Endothelial cell of umbilical vein (primary cell): ENCODE measurements around the gene SP100. TPM values are rescaled to one million over a fixed set of nuclear protein-coding genes. Genes with fewer than 3 reads are reported as not detected.

Source experiments
- BruUV-seq: library from RNA; stranded (reverse); fragments of 400-500 nt; replicated peaks from 2 replicates; lab custom pipeline; 2021; lab: Mats Ljungman, UMichigan
- CTCF ChIA-PET: fragments of 300-600, 350-600 bp; sonication (Branson Sonifier 250); formaldehyde crosslinking; loops from one replicate; lab custom pipeline; 2021; ENCODE audit warnings: antibody characterized with exemption, inconsistent platforms; lab: Charles Lee
- POLR2A ChIA-PET: fragments of 300-600, 350-600 bp; sonication (Branson Sonifier 250); formaldehyde crosslinking; loops from one replicate; lab custom pipeline; 2021; ENCODE audit warnings: antibody characterized with exemption, inconsistent platforms; lab: Charles Lee
- DNase-seq: peaks from one replicate; pipeline ENCODE4 v3.0.0-alpha.2; 2011; ENCODE audit warnings: low read depth, low spot score
- FAIRE-seq: peaks from 2 replicates; lab custom pipeline; 2011; peaks lifted over from hg19 to GRCh38; lab: Jason Lieb, UNC
- H2AFZ ChIP-seq: 2 replicates; pipeline ENCODE4 v1.6.0; 2012; ENCODE audit warnings: low read depth, low read length, control low read depth, inconsistent platforms
- H3K27ac ChIP-seq: 2 replicates; pipeline ENCODE4 v1.5.1; 2011; ENCODE audit warnings: low read depth, mild to moderate bottlenecking, control low read depth, low read length, moderate library complexity; ENCODE audit not compliant: insufficient read depth
- H3K27me3 ChIP-seq, 2 experiments: 2 replicates each; pipeline versions ENCODE4 v1.6.0 to v1.6.1; 2011; ENCODE audit warnings: low read length in 2 of 2, mixed read lengths in 1 of 2; ENCODE audit not compliant: control insufficient read depth in 2 of 2, insufficient read depth in 2 of 2
- H3K36me3 ChIP-seq, 2 experiments: 2 replicates in 1 of 2; 3 replicates in 1 of 2; pipeline ENCODE4 v1.5.1; 2011; ENCODE audit warnings: low read length in 2 of 2, mild to moderate bottlenecking in 1 of 2, moderate library complexity in 1 of 2; ENCODE audit not compliant: control insufficient read depth in 2 of 2, insufficient read depth in 2 of 2; ENCODE audit errors: extremely low read depth in 1 of 2
- H3K4me1 ChIP-seq: 3 replicates; pipeline ENCODE4 v1.5.1; 2011; ENCODE audit warnings: mild to moderate bottlenecking, low read length; ENCODE audit not compliant: control insufficient read depth, insufficient read depth; ENCODE audit errors: extremely low read depth
- H3K4me2 ChIP-seq: 2 replicates; pipeline ENCODE4 v1.6.1; 2011; ENCODE audit warnings: low read length, control low read depth, mixed read lengths; ENCODE audit not compliant: insufficient read depth
- H3K4me3 ChIP-seq, 3 experiments: fragments of 200-600 bp in 1 of 3; sonication (generic), shearing (Covaris generic) in 1 of 3; replicated peaks in 1 of 3; 2 replicates each; pipeline ENCODE4 v1.5.1; 2011 to 2016; ENCODE audit warnings: control low read depth in 3 of 3, low read length in 3 of 3, mild to moderate bottlenecking in 2 of 3, inconsistent platforms in 1 of 3, low read depth in 1 of 3, moderate library complexity in 1 of 3; ENCODE audit not compliant: insufficient read depth in 1 of 3
- H3K79me2 ChIP-seq: 2 replicates; pipeline ENCODE4 v1.6.0; 2012; ENCODE audit warnings: low read length, inconsistent platforms; ENCODE audit not compliant: control insufficient read depth, insufficient read depth
- H3K9ac ChIP-seq: replicated peaks from 2 replicates; pipeline ENCODE3; 2011; ENCODE audit warnings: low read length, control low read depth; ENCODE audit not compliant: insufficient read depth; ENCODE audit errors: extremely low read depth
- H3K9me1 ChIP-seq: replicated peaks from 3 replicates; pipeline ENCODE4 v1.6.0; 2011; ENCODE audit warnings: mild to moderate bottlenecking, low read length; ENCODE audit not compliant: control insufficient read depth, insufficient read depth; ENCODE audit errors: extremely low read depth
- H3K9me3 ChIP-seq: replicated peaks from 2 replicates; pipeline ENCODE4 v1.5.1; 2012; ENCODE audit warnings: low read length, inconsistent platforms; ENCODE audit not compliant: control insufficient read depth, insufficient read depth
- H4K20me1 ChIP-seq: replicated peaks from 2 replicates; pipeline ENCODE3; 2011; ENCODE audit warnings: mild to moderate bottlenecking, low read length; ENCODE audit not compliant: control insufficient read depth, insufficient read depth; ENCODE audit errors: extremely low read depth
- CTCF ChIP-seq, 2 donors: IDR thresholded peaks; 1 replicate in 1 of 2; 2 replicates in 1 of 2; pipeline ENCODE4 v1.5.1; 2011; ENCODE audit warnings: low read length in 2 of 2, mild to moderate bottlenecking in 2 of 2, moderate library complexity in 2 of 2, control low read depth in 1 of 2, inconsistent platforms in 1 of 2, low read depth in 1 of 2; ENCODE audit not compliant: insufficient read depth in 1 of 2; ENCODE audit errors: extremely low read depth in 1 of 2
- EZH2 ChIP-seq: IDR thresholded peaks from 2 replicates; pipeline ENCODE4 v1.6.1; 2012; ENCODE audit warnings: borderline replicate concordance, low read depth, mild to moderate bottlenecking, moderate library complexity, low read length, inconsistent platforms; ENCODE audit not compliant: severe bottlenecking
- FOS ChIP-seq: IDR thresholded peaks from 2 replicates; pipeline ENCODE4 v1.6.1; 2011; ENCODE audit warnings: mild to moderate bottlenecking, low read length, moderate library complexity, borderline replicate concordance; ENCODE audit not compliant: insufficient read depth
- GATA2 ChIP-seq: IDR thresholded peaks from 2 replicates; pipeline ENCODE4 v1.7.0; 2011; ENCODE audit warnings: low read depth, mild to moderate bottlenecking, moderate library complexity, mixed read lengths, low read length; ENCODE audit not compliant: insufficient read length, insufficient read depth
- JUN ChIP-seq: IDR thresholded peaks from 2 replicates; pipeline ENCODE4 v1.6.1; 2011; ENCODE audit warnings: borderline replicate concordance, low read depth; ENCODE audit not compliant: insufficient read length, insufficient read depth
- MAX ChIP-seq: IDR thresholded peaks from 2 replicates; pipeline ENCODE4 v1.6.1; 2011; ENCODE audit not compliant: insufficient read depth, insufficient read length
- MYC ChIP-seq: IDR thresholded peaks from one replicate; pipeline ENCODE4 v1.6.1; 2011; ENCODE audit warnings: mild to moderate bottlenecking, low read depth, low read length
- POLR2A ChIP-seq: IDR thresholded peaks from 2 replicates; pipeline ENCODE4 v1.6.1; 2012; ENCODE audit warnings: low read depth, mild to moderate bottlenecking, control low read depth, low read length
- POLR2AphosphoS5 ChIP-seq: IDR thresholded peaks from 2 replicates; pipeline ENCODE4 v1.6.1; 2012; ENCODE audit warnings: low read depth, mild to moderate bottlenecking, control low read depth, low read length, moderate library complexity; ENCODE audit not compliant: insufficient read depth
- dilution Hi-C: fragments of 300-500 bp; cut with MboI; formaldehyde crosslinking; loops from one replicate; pipeline ENCODE4 v1.15.0; 2019; ENCODE audit warnings: low sequenced_read_pairs; ENCODE audit not compliant: extremely low pct_ligation_motif_present
- intact Hi-C: fragments of 100-400 bp; cut with micrococcal nuclease; formaldehyde crosslinking; loops from one replicate; pipeline ENCODE4 v1.10.0; 2022
- polyA plus RNA-seq, 4 experiments: library from polyadenylated mRNA; depleted of rRNA in 3 of 4; stranded (reverse) in 3 of 4; unstranded in 1 of 4; fragments of >200 nt; gene quantifications; 2 replicates each; pipeline versions ENCODE4 v1.2.1 to v1.2.3, GENCODE V29; 2011 to 2012; ENCODE audit warnings: missing spikeins in 1 of 4
- total RNA-seq: library from RNA; stranded (reverse); gene quantifications from 2 replicates; pipeline ENCODE4 v1.2.3, GENCODE V29; 2021

SP100 gene
- total and polyA plus RNA-seq, 2 donors (not counting 3 experiments of a cell fraction or from before 2014, with no cell fraction given), result 33.7 to 108 TPM

- H3K4me2 ChIP-seq, result no peak overlapping the region
- no peaks in the 10 kb centered on the region for H3K9me1 ChIP-seq
- no peak overlapping the region for H3K9ac ChIP-seq
- no peak overlapping the region for H3K27ac ChIP-seq
- no peaks in the 10 kb centered on the region for H4K20me1 ChIP-seq
- no peak overlapping the region for H2AFZ ChIP-seq
- no TSS peak for BruUV-seq
- H3K9me3 ChIP-seq, result peaks cover 3% of the 10 kb centered on the region
- no peaks in the 10 kb centered on the region for H3K79me2 ChIP-seq
- no peaks in the 10 kb centered on the region for H3K36me3 ChIP-seq
- FAIRE-seq, result no peak
- H3K27me3 ChIP-seq, result no peaks in the 10 kb centered on the region
- intact Hi-C loops, result no loop called here
- DNase-seq, result no peak
- no peaks in the 10 kb centered on the region for H3K4me1 ChIP-seq
- H3K4me3 ChIP-seq, result no peak overlapping the region
- dilution Hi-C loops, result no loop called here
- ChIA-PET CTCF (no interaction called here), POLR2A (no interaction called here)
- no peak for TF ChIP-seq MAX
- no peak for TF ChIP-seq JUN
- TF ChIP-seq POLR2AphosphoS5, result no peak
- no peak for TF ChIP-seq EZH2
- no peak for TF ChIP-seq POLR2A
- no peak for TF ChIP-seq CTCF (IDR thresholded peaks at IDR 0.05; ENCODE audit: extremely low read depth in 1 of 2, insufficient read depth in 1 of 2, low read depth in 1 of 2, low read length in 2 of 2)
- no peak for TF ChIP-seq MYC
- no peak for TF ChIP-seq FOS
- no peak for TF ChIP-seq GATA2
These were observed 105.4 kb downstream of the SP100 start for GRCh38 chr2:230521386-230521785.
